22Rv1 (cell line): ENCODE data around the gene ANTXR1.

Experiments
- CTCF ChIP-seq: fragments of 450-650 bp; IDR thresholded peaks from 2 replicates; pipeline ENCODE4 v1.5.1; 2017; ENCODE audit warnings: mild to moderate bottlenecking
- ZFX ChIP-seq: fragments of 450-650 bp; IDR thresholded peaks from 2 replicates; pipeline ENCODE4 v1.6.1; 2017; ENCODE audit warnings: antibody characterized with exemption, borderline replicate concordance

- no peak for TF ChIP-seq CTCF
- no peak for TF ChIP-seq ZFX
Observed at GRCh38 chr2:69060938-69061501, 48.0 kb downstream of the ANTXR1 start.
